SH-SY5Y (cell line): ENCODE data around the gene ITPRIPL2.

Source experiments
- GATA2 ChIP-seq: IDR thresholded peaks from 2 replicates; pipeline ENCODE4 v1.6.1; 2011; ENCODE audit warnings: mild to moderate bottlenecking, low read depth, low read length
- GATA3 ChIP-seq: IDR thresholded peaks from 2 replicates; pipeline ENCODE4 v1.6.1; 2011; ENCODE audit warnings: low read depth, mild to moderate bottlenecking, low read length, moderate library complexity

- TF ChIP-seq GATA2 = no peak
- no peak for TF ChIP-seq GATA3
Measured at GRCh38 chr16:19152042-19152441, 38.3 kb downstream of the ITPRIPL2 start.
